ENCODE results near the gene IFIT1.

- TF ChIP-seq, protein P1, sequence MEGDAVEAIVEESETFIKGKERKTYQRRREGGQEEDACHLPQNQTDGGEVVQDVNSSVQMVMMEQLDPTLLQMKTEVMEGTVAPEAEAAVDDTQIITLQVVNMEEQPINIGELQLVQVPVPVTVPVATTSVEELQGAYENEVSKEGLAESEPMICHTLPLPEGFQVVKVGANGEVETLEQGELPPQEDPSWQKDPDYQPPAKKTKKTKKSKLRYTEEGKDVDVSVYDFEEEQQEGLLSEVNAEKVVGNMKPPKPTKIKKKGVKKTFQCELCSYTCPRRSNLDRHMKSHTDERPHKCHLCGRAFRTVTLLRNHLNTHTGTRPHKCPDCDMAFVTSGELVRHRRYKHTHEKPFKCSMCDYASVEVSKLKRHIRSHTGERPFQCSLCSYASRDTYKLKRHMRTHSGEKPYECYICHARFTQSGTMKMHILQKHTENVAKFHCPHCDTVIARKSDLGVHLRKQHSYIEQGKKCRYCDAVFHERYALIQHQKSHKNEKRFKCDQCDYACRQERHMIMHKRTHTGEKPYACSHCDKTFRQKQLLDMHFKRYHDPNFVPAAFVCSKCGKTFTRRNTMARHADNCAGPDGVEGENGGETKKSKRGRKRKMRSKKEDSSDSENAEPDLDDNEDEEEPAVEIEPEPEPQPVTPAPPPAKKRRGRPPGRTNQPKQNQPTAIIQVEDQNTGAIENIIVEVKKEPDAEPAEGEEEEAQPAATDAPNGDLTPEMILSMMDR (IDR thresholded peaks at IDR 0.05) = no peak
- TF ChIP-seq EZH2 (IDR thresholded peaks at IDR 0.05; ENCODE audit: borderline replicate concordance, insufficient read depth, low read depth, low read length, poor library complexity, severe bottlenecking) = no peak
These were observed 58.5 kb downstream of the IFIT1 start for GRCh38 chr10:89450901-89451300.

All from B cell (primary cell).